DOHH2 (cell line): Measurements from ENCODE around the gene ARHGEF16.

Experiments
- H3F3A ChIP-seq: fragments of 200-600 bp; sonication (generic), shearing (Covaris generic); 2 replicates; pipeline ENCODE4 v1.6.0; 2016; ENCODE audit warnings: antibody characterized with exemption, mild to moderate bottlenecking; ENCODE audit not compliant: control insufficient read depth, insufficient read depth
- H3K27ac ChIP-seq: fragments of 200-600 bp; sonication (generic); 2 replicates; pipeline ENCODE4 v1.5.1; 2014; ENCODE audit warnings: low read depth, mild to moderate bottlenecking, low read length, moderate library complexity
- H3K27me3 ChIP-seq: fragments of 200-600 bp; sonication (generic); 2 replicates; pipeline ENCODE4 v1.6.1; 2014; ENCODE audit warnings: mild to moderate bottlenecking, low read length, mixed read lengths; ENCODE audit not compliant: control insufficient read depth
- H3K36me3 ChIP-seq: fragments of 200-600 bp; sonication (generic); 2 replicates; pipeline ENCODE4 v1.6.1; 2014; ENCODE audit warnings: mild to moderate bottlenecking, low read length, moderate library complexity, mixed read lengths; ENCODE audit not compliant: control insufficient read depth
- H3K4me1 ChIP-seq: fragments of 200-600 bp; sonication (generic); 2 replicates; pipeline ENCODE4 v1.6.1; 2014; ENCODE audit warnings: mild to moderate bottlenecking, low read length, mixed read lengths; ENCODE audit not compliant: control insufficient read depth
- H3K4me2 ChIP-seq: fragments of 200-600 bp; sonication (generic); 2 replicates; pipeline ENCODE4 v1.6.0; 2014; ENCODE audit warnings: mild to moderate bottlenecking, low read length, moderate library complexity
- H3K4me3 ChIP-seq: fragments of 200-600 bp; sonication (generic); 2 replicates; pipeline ENCODE4 v1.5.1; 2014; ENCODE audit warnings: mild to moderate bottlenecking, low read length, mixed read lengths
- H3K79me2 ChIP-seq: fragments of 200-600 bp; sonication (generic); 2 replicates; pipeline ENCODE4 v1.6.1; 2014; ENCODE audit warnings: mild to moderate bottlenecking, low read length, mixed read lengths; ENCODE audit not compliant: control insufficient read depth
- H3K9me2 ChIP-seq: fragments of 200-600 bp; sonication (generic); replicated peaks from 2 replicates; pipeline ENCODE4 v1.6.1; 2014; ENCODE audit warnings: mild to moderate bottlenecking, low read length, mixed read lengths; ENCODE audit not compliant: control insufficient read depth
- H3K9me3 ChIP-seq: fragments of 200-600 bp; sonication (generic); 2 replicates; pipeline ENCODE4 v1.6.1; 2014; ENCODE audit warnings: antibody characterized with exemption, low read length, mixed read lengths; ENCODE audit not compliant: control insufficient read depth, insufficient read depth
- H4K20me1 ChIP-seq: fragments of 200-600 bp; sonication (generic); 2 replicates; pipeline ENCODE4 v1.6.0; 2014; ENCODE audit warnings: low read depth, mild to moderate bottlenecking, antibody characterized with exemption, low read length, moderate library complexity; ENCODE audit not compliant: control insufficient read depth, insufficient read depth
- EZH2phosphoT487 ChIP-seq: fragments of 200-600 bp; sonication (generic); IDR thresholded peaks from 2 replicates; pipeline ENCODE4 v1.6.1; 2017; ENCODE audit warnings: borderline replicate concordance, mild to moderate bottlenecking, antibody characterized with exemption, low read length, moderate library complexity, mixed read lengths
- TF ChIP-seq, protein P1 (sequence below): fragments of 200-600 bp; sonication (generic); IDR thresholded peaks from one replicate; pipeline ENCODE4 v1.5.1; 2014; ENCODE audit warnings: antibody characterized with exemption, mild to moderate bottlenecking, low read depth, low read length; ENCODE audit not compliant: poor library complexity, severe bottlenecking

ARHGEF16 gene

DNA sequence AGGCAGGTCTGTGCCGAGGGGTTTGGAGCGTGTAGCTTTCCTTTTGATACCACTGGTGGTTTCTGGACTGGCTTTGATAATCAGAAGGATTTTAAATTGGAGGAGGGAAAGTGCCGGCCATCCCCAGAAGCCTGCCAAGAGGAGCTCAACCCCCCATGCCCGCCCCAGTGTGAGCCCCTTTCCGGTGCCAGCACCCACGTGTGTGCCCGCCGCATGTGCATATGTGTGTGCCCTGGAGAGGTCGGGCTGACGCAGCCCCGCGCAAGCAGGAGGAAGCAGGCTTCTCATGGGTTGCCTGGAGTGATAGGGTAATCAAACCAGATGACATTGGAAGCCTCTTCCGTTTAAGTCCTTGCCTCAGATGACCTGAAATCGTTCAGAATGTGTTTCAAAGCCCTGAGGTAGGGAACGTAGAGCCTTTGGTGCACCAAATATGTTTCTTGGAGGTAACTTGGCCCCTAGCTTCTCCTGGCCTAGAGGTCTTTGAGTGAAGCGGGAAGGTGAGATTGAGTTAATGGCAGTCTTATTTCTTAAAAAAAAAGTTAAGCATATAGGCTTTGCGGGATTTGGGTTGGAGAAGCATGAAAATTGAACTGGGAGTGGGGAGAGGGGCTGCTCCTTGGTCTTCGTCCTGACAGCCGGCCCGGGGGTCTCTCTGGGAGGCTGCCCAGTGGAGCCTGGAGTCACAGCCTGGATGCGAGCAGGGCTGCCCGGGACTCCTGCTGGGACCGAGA, 34.1 kb upstream of the ARHGEF16 start:
- no peaks in the 10 kb centered on the region for H4K20me1 ChIP-seq
- no peaks in the 10 kb centered on the region for H3K36me3 ChIP-seq
- no peak overlapping the region for H3K27ac ChIP-seq
- H3F3A ChIP-seq, result no peaks in the 10 kb centered on the region
- no peaks in the 10 kb centered on the region for H3K79me2 ChIP-seq
- H3K27me3 ChIP-seq, result no peaks in the 10 kb centered on the region
- H3K4me1 ChIP-seq, result no peaks in the 10 kb centered on the region
- H3K9me3 ChIP-seq, result peaks cover 15% of the 10 kb centered on the region; the same call in 1 of the 2 replicates
- H3K4me3 ChIP-seq, result no peak overlapping the region
- no peaks in the 10 kb centered on the region for H3K9me2 ChIP-seq
- no peak overlapping the region for H3K4me2 ChIP-seq
- TF ChIP-seq, protein P1, sequence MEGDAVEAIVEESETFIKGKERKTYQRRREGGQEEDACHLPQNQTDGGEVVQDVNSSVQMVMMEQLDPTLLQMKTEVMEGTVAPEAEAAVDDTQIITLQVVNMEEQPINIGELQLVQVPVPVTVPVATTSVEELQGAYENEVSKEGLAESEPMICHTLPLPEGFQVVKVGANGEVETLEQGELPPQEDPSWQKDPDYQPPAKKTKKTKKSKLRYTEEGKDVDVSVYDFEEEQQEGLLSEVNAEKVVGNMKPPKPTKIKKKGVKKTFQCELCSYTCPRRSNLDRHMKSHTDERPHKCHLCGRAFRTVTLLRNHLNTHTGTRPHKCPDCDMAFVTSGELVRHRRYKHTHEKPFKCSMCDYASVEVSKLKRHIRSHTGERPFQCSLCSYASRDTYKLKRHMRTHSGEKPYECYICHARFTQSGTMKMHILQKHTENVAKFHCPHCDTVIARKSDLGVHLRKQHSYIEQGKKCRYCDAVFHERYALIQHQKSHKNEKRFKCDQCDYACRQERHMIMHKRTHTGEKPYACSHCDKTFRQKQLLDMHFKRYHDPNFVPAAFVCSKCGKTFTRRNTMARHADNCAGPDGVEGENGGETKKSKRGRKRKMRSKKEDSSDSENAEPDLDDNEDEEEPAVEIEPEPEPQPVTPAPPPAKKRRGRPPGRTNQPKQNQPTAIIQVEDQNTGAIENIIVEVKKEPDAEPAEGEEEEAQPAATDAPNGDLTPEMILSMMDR, result no peak
- no peak for TF ChIP-seq EZH2phosphoT487

DNA sequence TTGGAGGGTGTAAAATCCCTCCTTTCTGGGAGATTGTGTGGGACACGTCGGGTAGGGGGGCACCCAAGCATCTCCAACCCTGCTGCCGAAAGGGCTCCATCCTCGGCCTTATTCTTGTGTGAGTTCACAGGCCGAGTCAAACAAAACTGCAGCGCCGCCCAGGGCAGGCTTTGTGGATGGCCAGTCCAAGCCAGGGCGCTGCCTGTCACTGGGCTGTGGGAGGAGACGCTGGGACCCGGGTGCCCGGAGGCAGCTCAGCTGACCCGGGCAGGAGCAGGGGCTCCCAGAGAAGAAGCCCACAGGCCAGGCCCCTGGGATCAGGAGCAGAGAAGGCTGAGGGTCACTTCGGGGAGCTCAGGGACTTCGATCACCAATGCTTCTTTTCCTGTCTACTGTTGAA, 31.8 kb upstream of the ARHGEF16 start:
- H3K4me3 ChIP-seq, result no peak overlapping the region
- H3K4me2 ChIP-seq, result no peak overlapping the region
- no peaks in the 10 kb centered on the region for H3K9me3 ChIP-seq
- no peaks in the 10 kb centered on the region for H3F3A ChIP-seq
- H3K4me1 ChIP-seq, result no peaks in the 10 kb centered on the region
- no peaks in the 10 kb centered on the region for H3K27me3 ChIP-seq
- H3K9me2 ChIP-seq, result no peaks in the 10 kb centered on the region
- no peaks in the 10 kb centered on the region for H3K79me2 ChIP-seq
- TF ChIP-seq, protein P1, result no peak
- no peak for TF ChIP-seq EZH2phosphoT487
- H3K27ac ChIP-seq, result no peak overlapping the region
- no peaks in the 10 kb centered on the region for H4K20me1 ChIP-seq
- no peaks in the 10 kb centered on the region for H3K36me3 ChIP-seq

DNA sequence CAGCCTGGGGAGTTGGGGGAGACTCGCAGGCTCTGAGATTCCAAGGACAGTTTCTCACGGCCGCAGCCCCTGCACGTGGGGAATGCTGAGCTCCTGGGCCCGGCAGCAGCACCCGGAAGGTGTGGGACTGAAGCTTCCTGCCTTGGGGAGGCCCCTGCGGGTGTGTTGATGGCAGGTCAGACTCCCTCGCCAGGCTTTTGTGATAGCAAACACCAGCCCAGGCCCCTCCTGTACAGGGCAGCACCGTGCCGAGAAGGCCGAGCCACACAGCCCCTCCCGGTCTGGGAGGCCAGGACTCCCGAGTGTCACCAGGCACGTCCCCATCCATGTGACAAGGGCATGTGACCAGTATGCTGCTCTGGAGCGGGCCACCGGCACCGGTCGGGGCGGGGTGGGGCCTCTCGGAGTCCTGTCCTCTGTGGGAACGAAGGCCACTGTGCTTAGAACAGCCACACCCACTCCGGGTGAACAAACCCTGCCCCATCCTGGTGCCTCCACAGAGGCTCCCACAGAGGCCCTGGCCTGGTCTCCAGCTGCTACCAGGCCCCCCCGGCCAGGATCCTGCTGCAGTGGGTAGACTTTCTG, 31.1 kb upstream of the ARHGEF16 start:
- Histone ChIP-seq H3K4me3 (no peak overlapping the region), H3K4me2 (no peak overlapping the region), H3F3A (no peaks in the 10 kb centered on the region), H4K20me1 (no peaks in the 10 kb centered on the region), H3K9me2 (no peaks in the 10 kb centered on the region), H3K27me3 (no peaks in the 10 kb centered on the region), H3K79me2 (no peaks in the 10 kb centered on the region), H3K4me1 (no peaks in the 10 kb centered on the region), H3K9me3 (no peaks in the 10 kb centered on the region), H3K36me3 (no peaks in the 10 kb centered on the region), H3K27ac (no peak overlapping the region)
- TF ChIP-seq EZH2phosphoT487, result no peak
- TF ChIP-seq, protein P1, result no peak
